WTC11 (cell line): ENCODE measurements around the gene GNG13. TPM values are rescaled to one million over a fixed set of nuclear protein-coding genes. Genes with fewer than 3 reads are reported as not detected.

ENCODE experiments used
- ATAC-seq: fragments of 200-7000 bp; cut with Tn5 transposase; 2 replicates; pipeline ENCODE4 v1.10.0; 2021; ENCODE audit warnings: mild to moderate bottlenecking, moderate library complexity
- CTCF ChIA-PET: fragments of 300-600 bp; sonication (Branson Sonifier 250); formaldehyde crosslinking; loops from one replicate; lab custom pipeline; 2021; ENCODE audit warnings: antibody characterized with exemption; lab: Charles Lee
- POLR2A ChIA-PET: fragments of 350-600 bp; sonication (Branson Sonifier 250); formaldehyde crosslinking; loops from one replicate; lab custom pipeline; 2021; ENCODE audit warnings: antibody characterized with exemption; lab: Charles Lee
- DNase-seq: peaks from one replicate; pipeline ENCODE4 v3.0.0; 2021; ENCODE audit warnings: low spot score
- H3K27ac Mint-ChIP-seq: 2 replicates; pipeline ENCODE4 v1.8.0; 2021; ENCODE audit warnings: mixed read lengths
- H3K27me3 Mint-ChIP-seq: 2 replicates; pipeline ENCODE4 v1.8.0; 2021; ENCODE audit warnings: low read depth, mild to moderate bottlenecking, moderate library complexity, mixed read lengths
- H3K36me3 Mint-ChIP-seq: 2 replicates; pipeline ENCODE4 v1.8.0; 2021; ENCODE audit warnings: mixed read lengths
- H3K4me1 Mint-ChIP-seq: 2 replicates; pipeline ENCODE4 v1.8.0; 2022; ENCODE audit warnings: mixed read lengths
- H3K4me3 Mint-ChIP-seq: 2 replicates; pipeline ENCODE4 v1.8.0; 2021; ENCODE audit warnings: mild to moderate bottlenecking, moderate library complexity, mixed read lengths
- H3K9me3 Mint-ChIP-seq: 2 replicates; pipeline ENCODE4 v1.8.0; 2021; ENCODE audit warnings: mixed read lengths
- ATF1 ChIP-seq: sonication (generic); formaldehyde crosslinking; IDR thresholded peaks from 2 replicates; pipeline ENCODE4 v1.8.1; 2023; ENCODE audit warnings: mild to moderate bottlenecking, moderate library complexity, missing genetic modification reagents
- ELF4 ChIP-seq: sonication (generic); formaldehyde crosslinking; IDR thresholded peaks from 2 replicates; pipeline ENCODE4 v1.8.1; 2022; ENCODE audit warnings: low read depth, mild to moderate bottlenecking, moderate library complexity, missing genetic modification reagents
- EMX1 ChIP-seq: fragments of 250-450 bp; sonication (Bioruptor Pico); IDR thresholded peaks from 2 replicates; pipeline ENCODE4 v1.8.0; 2021; ENCODE audit warnings: mild to moderate bottlenecking
- ESRRA ChIP-seq: sonication (generic); formaldehyde crosslinking; IDR thresholded peaks from 2 replicates; pipeline ENCODE4 v1.8.1; 2022; ENCODE audit warnings: mild to moderate bottlenecking, missing genetic modification reagents, borderline replicate concordance
- FOXJ3 ChIP-seq: sonication (generic); formaldehyde crosslinking; IDR thresholded peaks from 2 replicates; pipeline ENCODE4 v1.9.0; 2021; ENCODE audit warnings: missing genetic modification reagents, mild to moderate bottlenecking, borderline replicate concordance
- FOXK1 ChIP-seq: sonication (generic); formaldehyde crosslinking; IDR thresholded peaks from 2 replicates; pipeline ENCODE4 v1.8.0; 2022; ENCODE audit warnings: mild to moderate bottlenecking, moderate library complexity, missing genetic modification reagents
- FOXP1 ChIP-seq: sonication (generic); formaldehyde crosslinking; IDR thresholded peaks from 2 replicates; pipeline ENCODE4 v1.8.0; 2022; ENCODE audit warnings: missing genetic modification reagents, mild to moderate bottlenecking, moderate library complexity, borderline replicate concordance
- IRF2 ChIP-seq: sonication (generic); formaldehyde crosslinking; IDR thresholded peaks from 2 replicates; pipeline ENCODE4 v1.8.0; 2022; ENCODE audit warnings: low read depth, missing genetic modification reagents, borderline replicate concordance
- JAZF1 ChIP-seq: fragments of 250-450 bp; sonication (Bioruptor Pico); IDR thresholded peaks from 2 replicates; pipeline ENCODE4 v1.9.0; 2021; ENCODE audit warnings: moderate library complexity, mild to moderate bottlenecking, inconsistent platforms
- NFYB ChIP-seq: sonication (generic); formaldehyde crosslinking; conservative IDR thresholded peaks from 2 replicates; pipeline ENCODE4 v1.8.0; 2022; ENCODE audit warnings: low read depth, missing genetic modification reagents
- NR1H2 ChIP-seq: sonication (generic); formaldehyde crosslinking; IDR thresholded peaks from 2 replicates; pipeline ENCODE4 v1.9.0; 2021; ENCODE audit warnings: mild to moderate bottlenecking, moderate library complexity, missing genetic modification reagents
- NR2C2 ChIP-seq: sonication (generic); formaldehyde crosslinking; IDR thresholded peaks from 2 replicates; pipeline ENCODE4 v1.8.0; 2022; ENCODE audit warnings: mild to moderate bottlenecking, missing genetic modification reagents
- NR3C1 ChIP-seq: sonication (generic); formaldehyde crosslinking; conservative IDR thresholded peaks from 2 replicates; pipeline ENCODE4 v1.8.1; 2023; ENCODE audit warnings: low read depth, mild to moderate bottlenecking, missing genetic modification reagents
- OVOL2 ChIP-seq: fragments of 250-450 bp; sonication (Bioruptor Pico); IDR thresholded peaks from 2 replicates; pipeline ENCODE4 v1.9.0; 2021; ENCODE audit warnings: mild to moderate bottlenecking, borderline replicate concordance
- RORB ChIP-seq: fragments of 250-450 bp; sonication (Bioruptor Pico); IDR thresholded peaks from 2 replicates; pipeline ENCODE4 v1.9.0; 2021; ENCODE audit warnings: mild to moderate bottlenecking
- SOX15 ChIP-seq: fragments of 250-450 bp; sonication (Bioruptor Pico); IDR thresholded peaks from 2 replicates; pipeline ENCODE4 v1.9.0; 2021; ENCODE audit warnings: mild to moderate bottlenecking
- ZNF138 ChIP-seq: sonication (generic); formaldehyde crosslinking; conservative IDR thresholded peaks from 2 replicates; pipeline ENCODE4 v1.8.1; 2022; ENCODE audit warnings: mild to moderate bottlenecking, moderate library complexity, missing genetic modification reagents
- ZNF396 ChIP-seq: fragments of 250-450 bp; sonication (Bioruptor Pico); IDR thresholded peaks from 2 replicates; pipeline ENCODE4 v1.8.0; 2021; ENCODE audit warnings: mild to moderate bottlenecking, moderate library complexity, borderline replicate concordance
- ZNF671 ChIP-seq: fragments of 250-450 bp; sonication (Bioruptor Pico); IDR thresholded peaks from 2 replicates; pipeline ENCODE4 v1.8.0; 2021; ENCODE audit warnings: mild to moderate bottlenecking
- total RNA-seq: library from RNA; stranded (reverse); gene quantifications from 3 replicates; pipeline ENCODE4 v1.2.3, GENCODE V29; 2021
- TF ChIP-seq, protein P1 (sequence below): sonication (generic); formaldehyde crosslinking; IDR thresholded peaks from 2 replicates; pipeline ENCODE4 v1.8.1; 2022; ENCODE audit warnings: low read depth, mild to moderate bottlenecking, moderate library complexity, missing genetic modification reagents, borderline replicate concordance
- TF ChIP-seq, protein P2 (sequence below): sonication (generic); formaldehyde crosslinking; IDR thresholded peaks from 2 replicates; pipeline ENCODE4 v1.8.1; 2022; ENCODE audit warnings: mild to moderate bottlenecking, moderate library complexity, missing genetic modification reagents
- TF ChIP-seq, protein P3 (sequence below): sonication (generic); formaldehyde crosslinking; IDR thresholded peaks from 2 replicates; pipeline ENCODE4 v1.8.0; 2023; ENCODE audit warnings: missing genetic modification reagents
- TF ChIP-seq, protein P4 (sequence below): sonication (generic); formaldehyde crosslinking; IDR thresholded peaks from 2 replicates; pipeline ENCODE4 v1.8.0; 2022; ENCODE audit warnings: missing genetic modification reagents

GNG13 gene
- total RNA-seq, 1 experiment from 2014 or later: not detected

DNA sequence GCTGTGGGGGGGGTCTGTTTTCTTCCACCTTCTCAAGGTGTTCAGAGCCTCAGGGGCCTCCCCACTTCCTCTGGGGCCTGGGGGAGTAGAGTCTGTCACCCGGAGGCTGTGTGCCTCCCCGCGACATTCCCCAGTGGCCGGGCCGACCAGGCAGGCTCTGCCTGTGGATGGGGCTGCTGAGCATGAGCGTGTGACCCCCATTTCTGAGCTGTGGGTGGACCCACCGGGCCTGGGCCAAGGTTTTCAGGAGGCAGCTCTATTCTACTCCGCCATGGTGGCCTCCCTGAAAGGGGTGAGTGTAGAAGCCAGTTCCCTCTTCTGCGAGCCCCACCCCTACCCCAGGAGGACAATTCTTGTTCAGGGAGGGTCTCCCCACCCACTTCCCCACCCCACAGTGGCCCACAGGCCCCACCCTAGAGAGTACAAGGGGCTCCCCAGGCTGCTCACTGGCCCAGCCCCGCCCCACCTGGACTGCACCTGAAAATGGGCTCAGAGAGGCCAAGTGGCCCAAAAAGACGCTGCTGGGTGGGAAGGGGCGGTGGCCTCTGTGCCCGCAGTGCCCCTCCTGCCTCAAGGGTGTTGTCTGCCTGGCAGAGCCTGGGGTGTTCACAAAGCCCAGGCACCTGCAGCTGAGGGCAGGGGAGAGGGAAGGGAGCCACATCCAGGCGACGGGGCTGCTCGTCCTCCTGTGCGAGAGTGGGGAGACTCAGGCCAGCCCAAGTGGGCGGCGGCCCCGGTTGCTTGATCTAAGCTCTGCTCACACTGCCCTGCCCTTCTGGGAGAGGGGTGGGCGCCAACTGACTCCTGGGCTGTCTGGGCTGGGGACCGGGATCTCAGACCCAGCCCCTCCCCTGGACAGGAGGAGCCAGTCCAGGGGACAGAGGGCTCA is 38.7 kb downstream of the GNG13 start:
- TF ChIP-seq NFYB (CRISPR knock-in tag) (no peak), FOXP1 (CRISPR knock-in tag) (0 out of 2 replicates have a peak, but pooled peaks have one; percentile 47), NR1H2 (CRISPR knock-in tag) (no peak)
- TF ChIP-seq, protein P1, sequence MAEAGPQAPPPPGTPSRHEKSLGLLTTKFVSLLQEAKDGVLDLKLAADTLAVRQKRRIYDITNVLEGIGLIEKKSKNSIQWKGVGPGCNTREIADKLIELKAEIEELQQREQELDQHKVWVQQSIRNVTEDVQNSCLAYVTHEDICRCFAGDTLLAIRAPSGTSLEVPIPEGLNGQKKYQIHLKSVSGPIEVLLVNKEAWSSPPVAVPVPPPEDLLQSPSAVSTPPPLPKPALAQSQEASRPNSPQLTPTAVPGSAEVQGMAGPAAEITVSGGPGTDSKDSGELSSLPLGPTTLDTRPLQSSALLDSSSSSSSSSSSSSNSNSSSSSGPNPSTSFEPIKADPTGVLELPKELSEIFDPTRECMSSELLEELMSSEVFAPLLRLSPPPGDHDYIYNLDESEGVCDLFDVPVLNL: no peak
- POLR2A ChIA-PET: no interaction called here
- Mint-ChIP-seq H3K36me3 (no peaks in the 10 kb centered on the region), H3K27ac (no peak overlapping the region), H3K27me3 (no peaks in the 10 kb centered on the region), H3K4me1 (no peaks in the 10 kb centered on the region), H3K4me3 (no peak overlapping the region), H3K9me3 (no peaks in the 10 kb centered on the region)
- ATAC-seq: peak; percentile 29; the same call in 1 of the 2 replicates
- CTCF ChIA-PET: interaction anchor here (0.6 to 2.2 kb wide), 9 partner anchors 11 to 296 kb away, joined by 3 to 11 read pairs (median 3); partner anchors contain the start of genes CHTF18, CIAO3 and RPUSD1
- DNase-seq: no peak

DNA sequence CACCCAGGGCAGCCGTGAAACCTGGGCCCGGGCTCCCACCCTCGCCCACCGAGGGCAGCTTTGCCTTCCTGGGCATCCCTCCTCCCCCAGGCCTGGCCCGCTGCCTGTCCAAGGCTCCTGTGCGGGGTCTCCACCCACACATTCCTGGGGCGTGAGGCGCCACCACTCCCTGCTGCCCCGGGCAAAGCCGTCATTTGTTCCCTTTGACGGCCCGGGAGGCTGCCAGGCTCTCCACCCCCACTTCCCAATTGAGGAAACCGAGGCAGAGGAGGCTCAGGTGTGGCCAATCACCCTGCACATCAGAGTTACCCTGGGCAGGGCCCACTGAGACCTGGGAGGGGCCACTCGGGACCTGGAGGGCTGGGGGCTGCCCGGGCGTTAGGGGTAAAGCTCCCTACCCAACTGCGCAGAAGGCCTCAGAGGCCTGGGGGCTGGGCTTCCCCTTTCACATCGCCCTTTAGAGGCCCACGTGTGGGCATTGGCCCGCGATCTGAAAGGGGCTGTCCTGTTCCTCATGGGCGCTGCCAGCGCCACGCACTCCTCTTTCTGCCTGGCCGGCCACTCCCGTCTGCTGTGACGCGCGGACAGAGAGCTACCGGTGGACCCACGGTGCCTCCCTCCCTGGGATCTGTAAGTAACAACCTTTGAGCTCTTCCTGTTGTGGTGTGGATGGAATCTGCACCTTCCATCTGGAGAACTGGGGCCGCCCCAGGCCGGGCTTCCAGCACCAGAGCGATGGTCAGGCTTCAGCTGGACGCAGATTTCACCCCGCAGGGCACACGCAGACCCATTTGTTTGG is 39.8 kb downstream of the GNG13 start, which contains the start of gene MSLN:
Gene MSLN (plus strand): TSS at position 190 of the 799 bp plus-strand sequence. CDS start 1,947 bp downstream, outside the sequence.
- H3K27ac Mint-ChIP-seq: peak within 1 kb of the TSS; percentile 60; the same call in 1 of the 2 replicates
- no peak within 1 kb of the TSS for H3K4me3 Mint-ChIP-seq
- H3K27me3 Mint-ChIP-seq: peaks cover 6% of the 10 kb centered on the region; the same call in 1 of the 2 replicates
- TF ChIP-seq NR3C1 (CRISPR knock-in tag) (no peak), NR2C2 (CRISPR knock-in tag) (no peak), EMX1 (CRISPR knock-in tag) (no peak), ZNF671 (CRISPR knock-in tag) (no peak), OVOL2 (CRISPR knock-in tag) (no peak), SOX15 (CRISPR knock-in tag) (no peak), ESRRA (no peak), FOXK1 (no peak), ZNF138 (no peak), ELF4 (CRISPR knock-in tag) (no peak)
- TF ChIP-seq, protein P2, sequence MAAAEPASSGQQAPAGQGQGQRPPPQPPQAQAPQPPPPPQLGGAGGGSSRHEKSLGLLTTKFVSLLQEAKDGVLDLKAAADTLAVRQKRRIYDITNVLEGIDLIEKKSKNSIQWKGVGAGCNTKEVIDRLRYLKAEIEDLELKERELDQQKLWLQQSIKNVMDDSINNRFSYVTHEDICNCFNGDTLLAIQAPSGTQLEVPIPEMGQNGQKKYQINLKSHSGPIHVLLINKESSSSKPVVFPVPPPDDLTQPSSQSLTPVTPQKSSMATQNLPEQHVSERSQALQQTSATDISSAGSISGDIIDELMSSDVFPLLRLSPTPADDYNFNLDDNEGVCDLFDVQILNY (CRISPR knock-in tag): no peak
- TF ChIP-seq, protein P3, sequence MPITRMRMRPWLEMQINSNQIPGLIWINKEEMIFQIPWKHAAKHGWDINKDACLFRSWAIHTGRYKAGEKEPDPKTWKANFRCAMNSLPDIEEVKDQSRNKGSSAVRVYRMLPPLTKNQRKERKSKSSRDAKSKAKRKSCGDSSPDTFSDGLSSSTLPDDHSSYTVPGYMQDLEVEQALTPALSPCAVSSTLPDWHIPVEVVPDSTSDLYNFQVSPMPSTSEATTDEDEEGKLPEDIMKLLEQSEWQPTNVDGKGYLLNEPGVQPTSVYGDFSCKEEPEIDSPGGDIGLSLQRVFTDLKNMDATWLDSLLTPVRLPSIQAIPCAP (CRISPR knock-in tag): no peak
- DNase-seq: no peak
- ChIA-PET POLR2A (interaction anchor here (0.7 kb wide), 1 partner anchor 20 kb away, joined by 3 read pairs; the partner anchor contains the start of gene CIAO3), CTCF (interaction anchor here (0.7 to 2.2 kb wide), 8 partner anchors 9 to 297 kb away, joined by 3 to 11 read pairs (median 4); partner anchors contain the start of genes CHTF18, CIAO3 and RPUSD1)
- no peak for ATAC-seq
- peaks cover 5% of the 10 kb centered on the region for H3K9me3 Mint-ChIP-seq
- no peaks in the 10 kb centered on the region for H3K4me1 Mint-ChIP-seq
- no peaks in the 10 kb centered on the region; the same call in 1 of the 2 replicates for H3K36me3 Mint-ChIP-seq

- ATAC-seq: no peak
- Mint-ChIP-seq H3K27ac (no peak overlapping the region), H3K27me3 (peaks cover 6% of the 10 kb centered on the region; the same call in 1 of the 2 replicates), H3K36me3 (no peaks in the 10 kb centered on the region; the same call in 1 of the 2 replicates), H3K9me3 (peaks cover 5% of the 10 kb centered on the region), H3K4me3 (no peak overlapping the region), H3K4me1 (no peaks in the 10 kb centered on the region)
- DNase-seq: no peak
- POLR2A ChIA-PET: no interaction called here
- CTCF ChIA-PET: interaction anchor here (0.9 to 1.6 kb wide), 6 partner anchors 14 to 47 kb away, joined by 3 to 4 read pairs (median 4); partner anchors contain the start of gene CIAO3
- TF ChIP-seq FOXJ3 (CRISPR knock-in tag) (no peak), RORB (no peak), IRF2 (no peak), EMX1 (CRISPR knock-in tag) (no peak), JAZF1 (CRISPR knock-in tag) (no peak), ATF1 (CRISPR knock-in tag) (no peak), ZNF396 (CRISPR knock-in tag) (no peak)
- TF ChIP-seq, protein P4, sequence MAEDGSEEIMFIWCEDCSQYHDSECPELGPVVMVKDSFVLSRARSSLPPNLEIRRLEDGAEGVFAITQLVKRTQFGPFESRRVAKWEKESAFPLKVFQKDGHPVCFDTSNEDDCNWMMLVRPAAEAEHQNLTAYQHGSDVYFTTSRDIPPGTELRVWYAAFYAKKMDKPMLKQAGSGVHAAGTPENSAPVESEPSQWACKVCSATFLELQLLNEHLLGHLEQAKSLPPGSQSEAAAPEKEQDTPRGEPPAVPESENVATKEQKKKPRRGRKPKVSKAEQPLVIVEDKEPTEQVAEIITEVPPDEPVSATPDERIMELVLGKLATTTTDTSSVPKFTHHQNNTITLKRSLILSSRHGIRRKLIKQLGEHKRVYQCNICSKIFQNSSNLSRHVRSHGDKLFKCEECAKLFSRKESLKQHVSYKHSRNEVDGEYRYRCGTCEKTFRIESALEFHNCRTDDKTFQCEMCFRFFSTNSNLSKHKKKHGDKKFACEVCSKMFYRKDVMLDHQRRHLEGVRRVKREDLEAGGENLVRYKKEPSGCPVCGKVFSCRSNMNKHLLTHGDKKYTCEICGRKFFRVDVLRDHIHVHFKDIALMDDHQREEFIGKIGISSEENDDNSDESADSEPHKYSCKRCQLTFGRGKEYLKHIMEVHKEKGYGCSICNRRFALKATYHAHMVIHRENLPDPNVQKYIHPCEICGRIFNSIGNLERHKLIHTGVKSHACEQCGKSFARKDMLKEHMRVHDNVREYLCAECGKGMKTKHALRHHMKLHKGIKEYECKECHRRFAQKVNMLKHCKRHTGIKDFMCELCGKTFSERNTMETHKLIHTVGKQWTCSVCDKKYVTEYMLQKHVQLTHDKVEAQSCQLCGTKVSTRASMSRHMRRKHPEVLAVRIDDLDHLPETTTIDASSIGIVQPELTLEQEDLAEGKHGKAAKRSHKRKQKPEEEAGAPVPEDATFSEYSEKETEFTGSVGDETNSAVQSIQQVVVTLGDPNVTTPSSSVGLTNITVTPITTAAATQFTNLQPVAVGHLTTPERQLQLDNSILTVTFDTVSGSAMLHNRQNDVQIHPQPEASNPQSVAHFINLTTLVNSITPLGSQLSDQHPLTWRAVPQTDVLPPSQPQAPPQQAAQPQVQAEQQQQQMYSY (CRISPR knock-in tag): no peak
- TF ChIP-seq, protein P3 (CRISPR knock-in tag): no peak
Observed at GRCh38 chr16:760065-760464, 40.5 kb downstream of the GNG13 start.
